Kidney epithelial cell (primary cell): ENCODE results near the gene NDOR1. TPM values are rescaled to one million over a fixed set of nuclear protein-coding genes. Genes with fewer than 3 reads are reported as not detected.

Experiments used
- DNase-seq: peaks from one replicate; pipeline ENCODE4 v3.0.0-alpha.2; 2010; ENCODE audit warnings: low read depth
- H3K27me3 ChIP-seq: 2 replicates; pipeline ENCODE4 v1.6.0; 2011; ENCODE audit warnings: low read length; ENCODE audit not compliant: control insufficient read depth, insufficient read depth
- H3K36me3 ChIP-seq: 2 replicates; pipeline ENCODE4 v1.5.1; 2011; ENCODE audit warnings: low read length; ENCODE audit not compliant: control insufficient read depth, insufficient read depth
- H3K4me3 ChIP-seq: 2 replicates; pipeline ENCODE4 v1.5.1; 2011; ENCODE audit warnings: low read depth, mild to moderate bottlenecking, control low read depth, low read length
- CTCF ChIP-seq: IDR thresholded peaks from 2 replicates; pipeline ENCODE4 v1.5.1; 2011; ENCODE audit warnings: mild to moderate bottlenecking, moderate library complexity, low read length, control low read depth, inconsistent platforms; ENCODE audit not compliant: insufficient read depth, poor library complexity, severe bottlenecking
- total RNA-seq: library from RNA; depleted of rRNA; stranded (reverse); fragments of >200 nt; gene quantifications from 2 replicates; pipeline ENCODE4 v1.2.3, GENCODE V29; 2015

The NDOR1 gene
- total RNA-seq, 1 donor from 2014 or later: 28.6 TPM

DNA sequence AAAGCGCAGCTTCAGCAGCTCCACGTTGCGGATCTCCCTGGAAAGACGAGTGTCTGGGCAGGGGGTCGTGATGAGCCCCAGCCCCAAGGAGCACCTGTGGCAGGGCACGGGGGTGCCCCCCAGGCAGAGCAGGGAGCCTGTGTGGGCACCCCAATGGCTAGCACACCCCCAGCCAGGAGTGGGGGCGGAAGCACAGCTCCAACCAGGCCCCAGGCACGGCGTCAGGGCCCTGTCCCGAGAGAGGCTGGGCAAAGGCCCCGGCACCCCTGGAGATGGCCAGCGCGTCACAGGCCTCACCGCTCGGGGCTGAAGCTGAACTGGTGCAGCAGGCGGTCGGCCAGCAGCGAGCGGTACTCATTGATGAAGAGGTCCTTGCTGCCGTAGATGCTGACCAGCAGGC lies 25.0 kb upstream of the NDOR1 start:
- TF ChIP-seq CTCF: no peak
- Histone ChIP-seq H3K27me3 (peaks cover 5% of the 10 kb centered on the region), H3K4me3 (no peak overlapping the region), H3K36me3 (no peaks in the 10 kb centered on the region)
- DNase-seq: no peak

- no peaks in the 10 kb centered on the region for H3K27me3 ChIP-seq
- DNase-seq: no peak
- no peak for TF ChIP-seq CTCF
- no peak overlapping the region for H3K4me3 ChIP-seq
- H3K36me3 ChIP-seq: no peaks in the 10 kb centered on the region
Observed at GRCh38 chr9:137181680-137182079, 23.8 kb upstream of the NDOR1 start.

- Histone ChIP-seq H3K4me3 (no peak overlapping the region), H3K36me3 (no peaks in the 10 kb centered on the region), H3K27me3 (no peaks in the 10 kb centered on the region)
- no peak for TF ChIP-seq CTCF
- no peak for DNase-seq
Observed at GRCh38 chr9:137182836-137183235, 22.7 kb upstream of the NDOR1 start.

- no peak for TF ChIP-seq CTCF
- DNase-seq: no peak
- Histone ChIP-seq H3K27me3 (no peaks in the 10 kb centered on the region), H3K36me3 (no peaks in the 10 kb centered on the region), H3K4me3 (no peak overlapping the region)
Observed at GRCh38 chr9:137183980-137184595, 21.4 kb upstream of the NDOR1 start.

- H3K27me3 ChIP-seq: no peaks in the 10 kb centered on the region
- TF ChIP-seq CTCF: no peak
- no peaks in the 10 kb centered on the region for H3K36me3 ChIP-seq
- H3K4me3 ChIP-seq: no peak overlapping the region
- no peak for DNase-seq
Observed at GRCh38 chr9:137184881-137185660, 20.4 kb upstream of the NDOR1 start.
